HepG2 (cell line): Measurements from ENCODE around the gene APBB2. TPM values are rescaled to one million over a fixed set of nuclear protein-coding genes. Genes with fewer than 3 reads are reported as not detected.

Source experiments
- ATAC-seq: fragments of 200-7000 bp; cut with Tn5 transposase; 3 replicates; pipeline ENCODE4 v1.9.1; 2020; ENCODE audit warnings: mild to moderate bottlenecking, moderate library complexity
- BruUV-seq: library from RNA; stranded (reverse); fragments of 400-500 nt; replicated peaks from 2 replicates; lab custom pipeline; 2021; lab: Mats Ljungman, UMichigan
- CTCF ChIA-PET: fragments of 300-600 bp; formaldehyde crosslinking; extraction: SDS; loops from one replicate; lab custom pipeline; 2021; ENCODE audit warnings: low total read pairs, inconsistent platforms, low intra/inter-chr PET ratio; lab: Yijun Ruan, JAX
- POLR2A ChIA-PET: fragments of 350-600 bp; sonication (Branson Sonifier 250); formaldehyde crosslinking; loops from one replicate; lab custom pipeline; 2020; ENCODE audit warnings: antibody characterized with exemption, inconsistent platforms; lab: Yijun Ruan, JAX
- DNase-seq: peaks from one replicate; pipeline ENCODE4 v3.0.0-alpha.2; 2015; ENCODE audit warnings: low spot score
- FAIRE-seq: peaks from 3 replicates; lab custom pipeline; 2011; peaks lifted over from hg19 to GRCh38; lab: Jason Lieb, UNC
- H2AFZ ChIP-seq: one replicate; pipeline ENCODE4 v1.6.1; 2011; ENCODE audit warnings: low read length, inconsistent platforms
- H3K27ac ChIP-seq: fragments of 300-600 bp; 3 replicates; pipeline ENCODE4 v1.8.0; 2011; ENCODE audit warnings: mixed run types, mild to moderate bottlenecking, mixed read lengths, low read length, inconsistent platforms; ENCODE audit not compliant: insufficient read depth; ENCODE audit errors: extremely low read length
- H3K27me3 ChIP-seq, 2 experiments: fragments of 200-600 bp in 1 of 2; 2 replicates in 1 of 2; 3 replicates in 1 of 2; pipeline versions ENCODE4 v1.6.0 to v1.8.0; 2011; ENCODE audit warnings: low read length in 2 of 2, mild to moderate bottlenecking in 2 of 2, moderate library complexity in 2 of 2, inconsistent platforms in 1 of 2; ENCODE audit not compliant: insufficient read depth in 2 of 2, control insufficient read depth in 1 of 2
- H3K36me3 ChIP-seq, 2 experiments: fragments of 200-600 bp in 1 of 2; replicated peaks in 1 of 2; 2 replicates in 1 of 2; 3 replicates in 1 of 2; pipeline versions ENCODE4 v1.5.1 to v1.8.0; 2011; ENCODE audit warnings: low read length in 2 of 2, inconsistent platforms in 1 of 2; ENCODE audit not compliant: insufficient read depth in 2 of 2, control insufficient read depth in 1 of 2
- H3K4me1 ChIP-seq: 2 replicates; pipeline ENCODE4 v1.5.1; 2012; ENCODE audit warnings: low read length, inconsistent platforms; ENCODE audit not compliant: insufficient read depth
- H3K4me2 ChIP-seq: 2 replicates; pipeline ENCODE4 v1.6.0; 2011; ENCODE audit warnings: low read depth, low read length, inconsistent platforms
- H3K4me3 ChIP-seq, 3 experiments: fragments of 200-600 bp in 1 of 3; sonication (generic), shearing (Covaris generic) in 1 of 3; replicated peaks in 1 of 3; 2 replicates each; pipeline ENCODE4 v1.5.1; 2011 to 2016; ENCODE audit warnings: low read length in 3 of 3, inconsistent platforms in 2 of 3, low read depth in 2 of 3, mild to moderate bottlenecking in 2 of 3, control low read depth in 1 of 3, mixed read lengths in 1 of 3; ENCODE audit not compliant: insufficient read depth in 1 of 3
- H3K79me2 ChIP-seq: one replicate; pipeline ENCODE4 v1.6.1; 2011; ENCODE audit warnings: low read length, inconsistent platforms; ENCODE audit not compliant: insufficient read depth
- H3K9ac ChIP-seq: 2 replicates; pipeline ENCODE4 v1.6.0; 2011; ENCODE audit warnings: mild to moderate bottlenecking, low read depth, low read length, inconsistent platforms; ENCODE audit not compliant: insufficient read depth
- H3K9me3 ChIP-seq: 2 replicates; pipeline ENCODE4 v1.5.1; 2012; ENCODE audit warnings: mild to moderate bottlenecking, low read length
- H4K20me1 ChIP-seq: 2 replicates; pipeline ENCODE4 v1.6.0; 2011; ENCODE audit warnings: inconsistent platforms, mild to moderate bottlenecking, low read length, moderate library complexity; ENCODE audit not compliant: insufficient read depth
- CAMTA2 ChIP-seq: sonication (generic); formaldehyde crosslinking; IDR thresholded peaks from 2 replicates; pipeline ENCODE4 v1.4.0; 2020; ENCODE audit warnings: mild to moderate bottlenecking, missing genetic modification reagents, borderline replicate concordance
- IRX3 ChIP-seq: sonication (generic); formaldehyde crosslinking; IDR thresholded peaks from 2 replicates; pipeline ENCODE4 v1.8.1; 2023; ENCODE audit warnings: mild to moderate bottlenecking, low read depth, missing genetic modification reagents, borderline replicate concordance
- JUN ChIP-seq: sonication (generic); formaldehyde crosslinking; IDR thresholded peaks from 2 replicates; pipeline ENCODE4 v1.4.0; 2020; ENCODE audit warnings: mild to moderate bottlenecking, missing genetic modification reagents
- SNAPC2 ChIP-seq: sonication (generic); formaldehyde crosslinking; IDR thresholded peaks from 2 replicates; pipeline ENCODE4 v1.8.1; 2022; ENCODE audit warnings: mild to moderate bottlenecking, missing genetic modification reagents
- SOX6 ChIP-seq, 2 experiments: fragments of 450-650 bp in 1 of 2; sonication (generic) in 1 of 2; formaldehyde crosslinking in 1 of 2; IDR thresholded peaks; 2 replicates each; pipeline versions ENCODE4 v1.4.0 to v1.6.1; 2017 to 2020; ENCODE audit warnings: antibody characterized with exemption in 1 of 2, mild to moderate bottlenecking in 1 of 2, missing genetic modification reagents in 1 of 2
- ZBTB21 ChIP-seq: sonication (generic); formaldehyde crosslinking; IDR thresholded peaks from 2 replicates; pipeline ENCODE4 v1.4.0; 2020; ENCODE audit warnings: missing genetic modification reagents
- ZFP41 ChIP-seq: sonication (generic); formaldehyde crosslinking; IDR thresholded peaks from 2 replicates; pipeline ENCODE4 v1.4.0; 2020; ENCODE audit warnings: mild to moderate bottlenecking, missing genetic modification reagents, borderline replicate concordance
- ZNF253 ChIP-seq: sonication (generic); formaldehyde crosslinking; IDR thresholded peaks from 2 replicates; pipeline ENCODE4 v1.8.0; 2022; ENCODE audit warnings: mild to moderate bottlenecking, missing genetic modification reagents, borderline replicate concordance
- ZNF432 ChIP-seq: sonication (generic); formaldehyde crosslinking; IDR thresholded peaks from 2 replicates; pipeline ENCODE4 v1.5.0; 2020; ENCODE audit warnings: missing genetic modification reagents, mild to moderate bottlenecking, borderline replicate concordance
- ZSCAN9 ChIP-seq: IDR thresholded peaks from 2 replicates; pipeline ENCODE4 v1.6.1; 2016; ENCODE audit warnings: borderline replicate concordance
- WGBS: methylation state at CpG from one replicate; pipeline ENCODE4 v1.1.6; 2017; ENCODE audit warnings: low lambda C conversion rate; 5-methylcytosine and 5-hydroxymethylcytosine counted together
- in situ Hi-C: cut with HindIII; loops from 2 replicates; pipeline ENCODE4 v1.10.0; 2017; ENCODE audit warnings: low pct_unique_long_range_greater_than_20kb; ENCODE audit not compliant: extremely low pct_ligation_motif_present
- intact Hi-C: fragments of 100-400 bp; cut with micrococcal nuclease; formaldehyde crosslinking; loops from one replicate; pipeline ENCODE4 v1.10.0; 2022; ENCODE audit not compliant: unreplicated experiment
- polyA plus RNA-seq, 8 experiments: library from polyadenylated mRNA; depleted of rRNA in 3 of 8; stranded (reverse) in 7 of 8; unstranded in 1 of 8; fragments of >200 nt; fragmentation: Illumina TruSeq in 4 of 8; extraction: Trizol in 4 of 8; gene quantifications; 2 replicates each; pipeline versions ENCODE4 v1.2.1 to v1.2.3, GENCODE V29; 2011 to 2016; ENCODE audit warnings: low read depth in 4 of 8, missing spikeins in 1 of 8, mixed read lengths in 1 of 8; ENCODE audit not compliant: insufficient read depth in 1 of 8
- total RNA-seq, 5 experiments: library from RNA; depleted of rRNA; stranded (reverse); fragments of >200 nt; fragmentation: Illumina TruSeq; extraction: Trizol; gene quantifications; 2 replicates each; pipeline ENCODE4 v1.2.3, GENCODE V29; 2016; ENCODE audit warnings: low read depth in 1 of 5
- TF ChIP-seq, protein P1 (sequence below): sonication (generic); formaldehyde crosslinking; IDR thresholded peaks from 2 replicates; pipeline ENCODE4 v1.4.0; 2020; ENCODE audit warnings: missing genetic modification reagents
- TF ChIP-seq, protein P2 (sequence below): sonication (generic); formaldehyde crosslinking; IDR thresholded peaks from 2 replicates; pipeline ENCODE4 v1.4.0; 2020; ENCODE audit warnings: mild to moderate bottlenecking, missing genetic modification reagents
- TF ChIP-seq, protein P3 (sequence below): sonication (generic); formaldehyde crosslinking; IDR thresholded peaks from 2 replicates; pipeline ENCODE4 v1.8.1; 2023; ENCODE audit warnings: mild to moderate bottlenecking, missing genetic modification reagents
- TF ChIP-seq, protein P4 (sequence below): IDR thresholded peaks from 2 replicates; pipeline ENCODE4 v1.6.1; 2016; ENCODE audit warnings: low read depth, missing genetic modification reagents, missing compliant biosample characterization

Gene APBB2
- total and polyA plus RNA-seq, 2 of the 13 experiments (the other 11 are each of a cell fraction or from before 2014, with no cell fraction given) = 11.7 to 17.0 TPM

DNA sequence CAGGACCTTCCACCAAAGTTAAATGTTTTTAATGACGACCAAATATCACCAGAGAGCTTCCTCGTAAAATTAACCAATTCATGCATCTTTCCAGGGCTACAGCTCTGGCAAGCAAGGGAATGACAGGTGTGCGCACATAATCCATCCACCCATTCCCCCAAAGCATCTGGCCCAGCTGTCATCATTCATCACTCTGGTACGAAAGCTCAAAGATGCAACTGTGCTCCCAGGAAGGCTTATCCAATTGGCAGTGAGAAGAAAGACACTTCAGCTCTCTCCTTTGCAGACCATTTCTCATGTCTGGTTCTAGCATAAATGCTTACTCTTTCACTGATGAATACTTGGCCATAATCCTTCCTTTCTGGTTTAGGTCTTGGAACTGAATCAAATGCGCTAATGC lies 325.4 kb downstream of the APBB2 start (continued):
- TF ChIP-seq SNAPC2 (CRISPR knock-in tag) (no peak), ZSCAN9 (CRISPR knock-in tag) (no peak), ZBTB21 (CRISPR knock-in tag) (no peak), ZNF253 (no peak)
- TF ChIP-seq, protein P1, sequence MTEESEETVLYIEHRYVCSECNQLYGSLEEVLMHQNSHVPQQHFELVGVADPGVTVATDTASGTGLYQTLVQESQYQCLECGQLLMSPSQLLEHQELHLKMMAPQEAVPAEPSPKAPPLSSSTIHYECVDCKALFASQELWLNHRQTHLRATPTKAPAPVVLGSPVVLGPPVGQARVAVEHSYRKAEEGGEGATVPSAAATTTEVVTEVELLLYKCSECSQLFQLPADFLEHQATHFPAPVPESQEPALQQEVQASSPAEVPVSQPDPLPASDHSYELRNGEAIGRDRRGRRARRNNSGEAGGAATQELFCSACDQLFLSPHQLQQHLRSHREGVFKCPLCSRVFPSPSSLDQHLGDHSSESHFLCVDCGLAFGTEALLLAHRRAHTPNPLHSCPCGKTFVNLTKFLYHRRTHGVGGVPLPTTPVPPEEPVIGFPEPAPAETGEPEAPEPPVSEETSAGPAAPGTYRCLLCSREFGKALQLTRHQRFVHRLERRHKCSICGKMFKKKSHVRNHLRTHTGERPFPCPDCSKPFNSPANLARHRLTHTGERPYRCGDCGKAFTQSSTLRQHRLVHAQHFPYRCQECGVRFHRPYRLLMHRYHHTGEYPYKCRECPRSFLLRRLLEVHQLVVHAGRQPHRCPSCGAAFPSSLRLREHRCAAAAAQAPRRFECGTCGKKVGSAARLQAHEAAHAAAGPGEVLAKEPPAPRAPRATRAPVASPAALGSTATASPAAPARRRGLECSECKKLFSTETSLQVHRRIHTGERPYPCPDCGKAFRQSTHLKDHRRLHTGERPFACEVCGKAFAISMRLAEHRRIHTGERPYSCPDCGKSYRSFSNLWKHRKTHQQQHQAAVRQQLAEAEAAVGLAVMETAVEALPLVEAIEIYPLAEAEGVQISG (CRISPR knock-in tag) = no peak

DNA sequence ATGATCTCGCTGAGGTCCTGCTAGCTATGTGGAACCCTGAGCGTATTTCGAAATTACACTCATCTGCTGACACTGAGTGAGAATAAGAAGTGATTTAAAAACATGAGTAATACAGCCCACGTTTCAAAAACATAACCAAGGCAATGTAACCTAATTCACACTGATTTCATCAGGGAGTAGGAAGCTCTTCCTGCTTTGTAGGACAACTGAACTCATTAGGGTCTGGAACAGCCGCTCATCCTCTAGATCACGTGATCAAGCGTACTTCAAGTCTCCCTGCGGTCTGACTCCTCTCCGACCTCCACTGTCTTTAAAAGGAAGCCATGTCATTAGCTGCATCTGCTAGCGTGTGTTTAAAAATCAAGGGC lies 326.6 kb downstream of the APBB2 start:
- no peak for FAIRE-seq
- H3K36me3 ChIP-seq = peaks cover 5 to 24% of the 10 kb centered on the region in 2 experiments
- no peak overlapping the region for H3K4me2 ChIP-seq
- H4K20me1 ChIP-seq = no peaks in the 10 kb centered on the region
- no peaks in the 10 kb centered on the region for H3K79me2 ChIP-seq
- no peak overlapping the region for H3K9ac ChIP-seq
- no peak for ATAC-seq
- no peak for DNase-seq
- ChIA-PET CTCF (no interaction called here), POLR2A (no interaction called here)
- BruUV-seq = no TSS peak
- no peak overlapping the region for H3K4me3 ChIP-seq
- H2AFZ ChIP-seq = no peak overlapping the region
- H3K4me1 ChIP-seq = no peaks in the 10 kb centered on the region
- no peak overlapping the region for H3K27ac ChIP-seq
- H3K27me3 ChIP-seq = no peaks in the 10 kb centered on the region
- in situ Hi-C loops (no loop called here), intact Hi-C loops (no loop called here)
- H3K9me3 ChIP-seq = no peaks in the 10 kb centered on the region
- WGBS = 95% methylated on average over 10 of the region's 10 CpGs
- no peak for TF ChIP-seq JUN
- TF ChIP-seq SOX6 (IDR thresholded peaks at IDR 0.05) = no peak
- no peak for TF ChIP-seq SOX6 (CRISPR knock-in tag; IDR thresholded peaks at IDR 0.05)
- TF ChIP-seq, protein P2, sequence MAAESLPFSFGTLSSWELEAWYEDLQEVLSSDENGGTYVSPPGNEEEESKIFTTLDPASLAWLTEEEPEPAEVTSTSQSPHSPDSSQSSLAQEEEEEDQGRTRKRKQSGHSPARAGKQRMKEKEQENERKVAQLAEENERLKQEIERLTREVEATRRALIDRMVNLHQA = no peak
- no peak for TF ChIP-seq CAMTA2 (CRISPR knock-in tag)
- no peak for TF ChIP-seq ZNF432
- TF ChIP-seq ZFP41 (CRISPR knock-in tag) = no peak
- no peak for TF ChIP-seq IRX3 (CRISPR knock-in tag)
- TF ChIP-seq, protein P3, sequence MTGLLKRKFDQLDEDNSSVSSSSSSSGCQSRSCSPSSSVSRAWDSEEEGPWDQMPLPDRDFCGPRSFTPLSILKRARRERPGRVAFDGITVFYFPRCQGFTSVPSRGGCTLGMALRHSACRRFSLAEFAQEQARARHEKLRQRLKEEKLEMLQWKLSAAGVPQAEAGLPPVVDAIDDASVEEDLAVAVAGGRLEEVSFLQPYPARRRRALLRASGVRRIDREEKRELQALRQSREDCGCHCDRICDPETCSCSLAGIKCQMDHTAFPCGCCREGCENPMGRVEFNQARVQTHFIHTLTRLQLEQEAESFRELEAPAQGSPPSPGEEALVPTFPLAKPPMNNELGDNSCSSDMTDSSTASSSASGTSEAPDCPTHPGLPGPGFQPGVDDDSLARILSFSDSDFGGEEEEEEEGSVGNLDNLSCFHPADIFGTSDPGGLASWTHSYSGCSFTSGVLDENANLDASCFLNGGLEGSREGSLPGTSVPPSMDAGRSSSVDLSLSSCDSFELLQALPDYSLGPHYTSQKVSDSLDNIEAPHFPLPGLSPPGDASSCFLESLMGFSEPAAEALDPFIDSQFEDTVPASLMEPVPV = no peak
- TF ChIP-seq, protein P4, sequence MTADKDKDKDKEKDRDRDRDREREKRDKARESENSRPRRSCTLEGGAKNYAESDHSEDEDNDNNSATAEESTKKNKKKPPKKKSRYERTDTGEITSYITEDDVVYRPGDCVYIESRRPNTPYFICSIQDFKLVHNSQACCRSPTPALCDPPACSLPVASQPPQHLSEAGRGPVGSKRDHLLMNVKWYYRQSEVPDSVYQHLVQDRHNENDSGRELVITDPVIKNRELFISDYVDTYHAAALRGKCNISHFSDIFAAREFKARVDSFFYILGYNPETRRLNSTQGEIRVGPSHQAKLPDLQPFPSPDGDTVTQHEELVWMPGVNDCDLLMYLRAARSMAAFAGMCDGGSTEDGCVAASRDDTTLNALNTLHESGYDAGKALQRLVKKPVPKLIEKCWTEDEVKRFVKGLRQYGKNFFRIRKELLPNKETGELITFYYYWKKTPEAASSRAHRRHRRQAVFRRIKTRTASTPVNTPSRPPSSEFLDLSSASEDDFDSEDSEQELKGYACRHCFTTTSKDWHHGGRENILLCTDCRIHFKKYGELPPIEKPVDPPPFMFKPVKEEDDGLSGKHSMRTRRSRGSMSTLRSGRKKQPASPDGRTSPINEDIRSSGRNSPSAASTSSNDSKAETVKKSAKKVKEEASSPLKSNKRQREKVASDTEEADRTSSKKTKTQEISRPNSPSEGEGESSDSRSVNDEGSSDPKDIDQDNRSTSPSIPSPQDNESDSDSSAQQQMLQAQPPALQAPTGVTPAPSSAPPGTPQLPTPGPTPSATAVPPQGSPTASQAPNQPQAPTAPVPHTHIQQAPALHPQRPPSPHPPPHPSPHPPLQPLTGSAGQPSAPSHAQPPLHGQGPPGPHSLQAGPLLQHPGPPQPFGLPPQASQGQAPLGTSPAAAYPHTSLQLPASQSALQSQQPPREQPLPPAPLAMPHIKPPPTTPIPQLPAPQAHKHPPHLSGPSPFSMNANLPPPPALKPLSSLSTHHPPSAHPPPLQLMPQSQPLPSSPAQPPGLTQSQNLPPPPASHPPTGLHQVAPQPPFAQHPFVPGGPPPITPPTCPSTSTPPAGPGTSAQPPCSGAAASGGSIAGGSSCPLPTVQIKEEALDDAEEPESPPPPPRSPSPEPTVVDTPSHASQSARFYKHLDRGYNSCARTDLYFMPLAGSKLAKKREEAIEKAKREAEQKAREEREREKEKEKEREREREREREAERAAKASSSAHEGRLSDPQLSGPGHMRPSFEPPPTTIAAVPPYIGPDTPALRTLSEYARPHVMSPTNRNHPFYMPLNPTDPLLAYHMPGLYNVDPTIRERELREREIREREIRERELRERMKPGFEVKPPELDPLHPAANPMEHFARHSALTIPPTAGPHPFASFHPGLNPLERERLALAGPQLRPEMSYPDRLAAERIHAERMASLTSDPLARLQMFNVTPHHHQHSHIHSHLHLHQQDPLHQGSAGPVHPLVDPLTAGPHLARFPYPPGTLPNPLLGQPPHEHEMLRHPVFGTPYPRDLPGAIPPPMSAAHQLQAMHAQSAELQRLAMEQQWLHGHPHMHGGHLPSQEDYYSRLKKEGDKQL (CRISPR knock-in tag) = no peak
